ACC112 (cell line): ENCODE results near the gene VPS52.

Source experiments
- H2AFZ ChIP-seq: fragments of 200-600 bp; sonication (generic); one replicate; pipeline ENCODE4 v1.6.0; 2017; ENCODE audit warnings: antibody characterized with exemption, low read length; ENCODE audit not compliant: unreplicated experiment
- H3K27ac ChIP-seq: fragments of 200-600 bp; sonication (generic); 2 replicates; pipeline ENCODE4 v1.5.1; 2014; ENCODE audit warnings: low read depth, mild to moderate bottlenecking, antibody characterized with exemption, low read length, moderate library complexity
- H3K27me3 ChIP-seq: fragments of 200-600 bp; sonication (generic); 2 replicates; pipeline ENCODE4 v1.6.1; 2014; ENCODE audit warnings: mild to moderate bottlenecking, antibody characterized with exemption, low read length, moderate library complexity, mixed read lengths; ENCODE audit not compliant: insufficient read depth
- H3K36me3 ChIP-seq: fragments of 200-600 bp; sonication (generic); 2 replicates; pipeline ENCODE4 v1.6.1; 2016; ENCODE audit warnings: mild to moderate bottlenecking, antibody characterized with exemption, low read length, moderate library complexity, mixed read lengths; ENCODE audit not compliant: insufficient read depth
- H3K4me1 ChIP-seq: fragments of 200-600 bp; sonication (generic); one replicate; pipeline ENCODE4 v1.6.1; 2016; ENCODE audit warnings: low read length, mixed read lengths; ENCODE audit not compliant: insufficient read depth, unreplicated experiment, control insufficient read depth
- H3K4me3 ChIP-seq: fragments of 200-600 bp; sonication (generic); 2 replicates; pipeline ENCODE4 v1.5.1; 2014; ENCODE audit warnings: mild to moderate bottlenecking, low read depth, low read length
- H3K79me2 ChIP-seq: fragments of 200-600 bp; sonication (generic); one replicate; pipeline ENCODE4 v1.6.0; 2016; ENCODE audit warnings: low read length; ENCODE audit not compliant: control insufficient read depth, unreplicated experiment, insufficient read depth

Gene VPS52

GRCh38 chr6:33217246-33217645, 54.4 kb downstream of the VPS52 start:
- no peak overlapping the region for H3K27ac ChIP-seq
- H3K27me3 ChIP-seq, result peaks cover 13% of the 10 kb centered on the region
- H3K4me3 ChIP-seq, result no peak overlapping the region
- no peak overlapping the region for H2AFZ ChIP-seq
- H3K36me3 ChIP-seq, result no peaks in the 10 kb centered on the region
- no peaks in the 10 kb centered on the region for H3K79me2 ChIP-seq
- H3K4me1 ChIP-seq, result peaks cover 10% of the 10 kb centered on the region

DNA sequence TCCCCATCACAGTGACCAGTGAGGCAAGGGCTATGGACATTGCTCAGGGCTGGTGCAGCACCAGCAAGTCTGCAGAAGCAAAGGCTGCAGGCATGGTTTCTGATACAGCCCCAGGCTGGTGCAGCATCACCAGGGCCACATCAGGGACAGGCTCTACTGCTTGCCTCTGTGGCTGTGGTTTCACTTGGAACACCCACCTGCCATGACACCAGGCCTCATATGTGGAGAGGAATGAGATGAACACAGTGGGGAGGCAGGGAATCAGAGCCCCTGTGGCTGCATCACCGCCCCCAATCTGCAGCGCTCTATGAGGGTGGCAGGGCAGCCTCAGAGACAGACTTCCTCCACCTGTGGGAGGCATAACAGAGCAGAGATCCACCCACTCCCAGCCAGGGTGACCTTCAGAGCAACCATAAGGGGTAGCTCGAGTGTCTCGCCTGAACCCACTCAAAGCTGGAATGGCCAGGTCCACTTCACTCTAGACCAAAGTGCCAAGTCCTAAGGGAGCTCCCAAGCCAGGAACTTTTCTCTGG, 55.5 kb downstream of the VPS52 start:
- peaks cover 4% of the 10 kb centered on the region for H3K27me3 ChIP-seq

DNA sequence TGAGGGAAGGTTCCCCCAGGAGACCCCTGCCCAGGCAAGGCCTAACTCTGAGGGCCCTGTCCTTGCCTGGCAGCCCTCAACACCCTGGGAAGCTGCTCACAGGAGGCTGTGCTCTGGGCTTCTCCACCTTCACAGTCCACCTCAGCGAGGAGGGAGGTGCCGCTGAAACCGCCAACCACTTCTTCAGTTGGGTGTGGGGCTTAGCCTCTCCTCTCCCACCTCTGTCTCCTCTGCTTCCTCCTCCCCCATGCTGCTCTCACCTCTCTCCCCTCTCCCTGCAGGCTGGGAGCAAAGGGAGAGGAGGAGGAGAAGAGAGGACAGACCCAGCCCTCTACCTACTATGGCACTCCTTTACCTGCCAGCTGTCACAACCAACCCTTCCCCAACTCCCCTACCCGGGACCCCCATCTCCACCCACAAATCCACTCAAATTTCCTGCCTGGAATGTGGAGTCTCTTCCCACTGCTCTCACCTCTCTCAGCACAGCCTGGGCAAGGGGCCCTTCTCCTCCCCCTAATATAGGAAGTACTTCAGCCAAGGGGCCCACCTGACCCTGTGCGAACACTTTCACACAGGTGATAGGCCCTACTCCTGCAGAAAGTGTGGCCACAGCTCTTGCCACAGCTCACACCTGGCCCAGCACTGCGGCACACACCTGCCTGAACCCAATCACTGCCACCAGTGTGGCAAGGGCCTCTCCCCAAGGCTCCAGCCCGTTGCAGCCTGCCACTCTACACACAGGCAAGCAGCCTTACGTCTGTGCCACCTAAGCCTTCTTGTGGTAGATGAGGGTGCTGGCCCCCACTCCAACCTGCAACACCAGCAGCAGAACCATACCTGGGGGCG, 56.2 kb downstream of the VPS52 start:
- peaks cover 4% of the 10 kb centered on the region; the same call in 1 of the 2 replicates for H3K27me3 ChIP-seq
- no peak overlapping the region for H2AFZ ChIP-seq
- H3K4me1 ChIP-seq, result peaks cover 10% of the 10 kb centered on the region
- no peak overlapping the region for H3K4me3 ChIP-seq
- H3K36me3 ChIP-seq, result no peaks in the 10 kb centered on the region
- no peaks in the 10 kb centered on the region for H3K79me2 ChIP-seq
- no peak overlapping the region for H3K27ac ChIP-seq

More for the DNA sequence above, 55.5 kb downstream of the VPS52 start:
- no peak overlapping the region for H2AFZ ChIP-seq
- no peak overlapping the region for H3K4me3 ChIP-seq
- H3K36me3 ChIP-seq, result no peaks in the 10 kb centered on the region
- no peaks in the 10 kb centered on the region for H3K79me2 ChIP-seq
- no peak overlapping the region for H3K27ac ChIP-seq
- H3K4me1 ChIP-seq, result peaks cover 10% of the 10 kb centered on the region

- Histone ChIP-seq H3K27me3 (no peaks in the 10 kb centered on the region), H3K4me3 (peak overlapping the region; percentile 74), H2AFZ (peak overlapping the region; percentile 2), H3K4me1 (peaks cover 10% of the 10 kb centered on the region), H3K36me3 (no peaks in the 10 kb centered on the region), H3K27ac (no peak overlapping the region), H3K79me2 (no peaks in the 10 kb centered on the region)
These were observed 57.7 kb downstream of the VPS52 start for GRCh38 chr6:33213989-33214335.

DNA sequence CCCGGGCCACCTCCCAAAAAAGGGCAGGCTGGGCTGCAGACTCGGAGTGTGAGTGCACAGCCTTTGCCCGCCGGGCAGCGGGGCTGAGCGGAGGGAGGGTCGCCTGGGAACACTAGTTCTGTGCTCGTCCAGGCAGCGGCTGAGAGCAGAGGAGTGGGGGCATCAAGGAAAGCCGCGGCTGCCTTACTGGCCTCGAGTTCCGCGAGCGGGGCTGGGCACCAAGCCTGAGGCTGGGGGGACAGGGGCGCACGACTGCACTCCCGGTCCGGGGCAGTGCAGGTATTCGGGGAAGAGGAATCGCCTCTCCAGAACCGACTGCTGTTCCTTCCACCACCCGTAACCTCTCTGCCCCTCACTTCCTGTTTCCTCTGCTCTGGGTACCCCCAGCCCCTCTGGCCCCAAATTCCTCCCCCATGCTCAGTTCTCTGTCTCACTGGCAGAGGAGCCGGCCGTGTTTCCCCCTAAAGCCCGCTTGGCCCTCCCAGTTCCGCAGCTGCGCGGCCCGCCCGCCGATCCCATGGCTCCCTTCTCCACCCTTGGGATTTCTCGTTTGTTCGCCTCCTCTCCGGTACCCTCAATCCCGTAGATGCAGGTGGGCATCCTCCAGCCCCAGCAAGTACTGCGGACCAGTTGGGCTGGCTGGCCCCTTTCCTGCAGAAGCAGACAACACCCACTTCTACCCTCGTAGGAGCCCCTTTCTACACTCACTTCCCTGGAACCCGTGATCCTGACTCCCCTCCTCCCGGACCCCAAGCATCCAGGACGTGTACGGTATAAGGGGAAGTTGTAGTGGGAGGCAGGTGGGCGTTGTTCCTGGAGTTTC, 58.3 kb downstream of the VPS52 start:
- Histone ChIP-seq H3K4me3 (peak overlapping the region; percentile 74), H3K36me3 (no peaks in the 10 kb centered on the region), H3K27me3 (no peaks in the 10 kb centered on the region), H2AFZ (peak overlapping the region; percentile 2), H3K79me2 (no peaks in the 10 kb centered on the region), H3K4me1 (peaks cover 10% of the 10 kb centered on the region), H3K27ac (no peak overlapping the region)

GRCh38 chr6:33212857-33213165, 58.9 kb downstream of the VPS52 start:
- no peaks in the 10 kb centered on the region for H3K27me3 ChIP-seq
- H3K4me1 ChIP-seq, result peaks cover 10% of the 10 kb centered on the region
- no peaks in the 10 kb centered on the region for H3K79me2 ChIP-seq
- no peak overlapping the region for H3K27ac ChIP-seq
- peak overlapping the region; percentile 2 for H2AFZ ChIP-seq
- peak overlapping the region; percentile 74 for H3K4me3 ChIP-seq
- no peaks in the 10 kb centered on the region for H3K36me3 ChIP-seq

GRCh38 chr6:33211666-33212422, 59.8 kb downstream of the VPS52 start:
- Histone ChIP-seq H3K27ac (no peak overlapping the region), H2AFZ (no peak overlapping the region), H3K27me3 (no peaks in the 10 kb centered on the region), H3K4me3 (no peak overlapping the region), H3K4me1 (peaks cover 16% of the 10 kb centered on the region), H3K79me2 (no peaks in the 10 kb centered on the region), H3K36me3 (no peaks in the 10 kb centered on the region)

DNA sequence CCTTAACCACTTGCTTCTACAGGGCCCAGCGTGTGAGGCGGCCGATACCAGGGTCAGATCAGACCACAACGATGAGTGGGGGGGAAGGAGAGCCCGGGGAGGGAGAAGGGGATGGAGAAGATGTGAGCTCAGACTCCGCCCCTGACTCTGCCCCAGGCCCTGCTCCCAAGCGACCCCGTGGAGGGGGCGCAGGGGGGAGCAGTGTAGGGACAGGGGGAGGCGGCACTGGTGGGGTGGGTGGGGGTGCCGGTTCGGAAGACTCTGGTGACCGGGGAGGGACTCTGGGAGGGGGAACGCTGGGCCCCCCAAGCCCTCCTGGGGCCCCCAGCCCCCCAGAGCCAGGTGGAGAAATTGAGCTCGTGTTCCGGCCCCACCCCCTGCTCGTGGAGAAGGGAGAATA, 60.5 kb downstream of the VPS52 start:
- Histone ChIP-seq H3K79me2 (no peaks in the 10 kb centered on the region), H3K27me3 (no peaks in the 10 kb centered on the region), H3K27ac (no peak overlapping the region), H3K4me3 (no peak overlapping the region), H2AFZ (no peak overlapping the region), H3K4me1 (peaks cover 24% of the 10 kb centered on the region), H3K36me3 (no peaks in the 10 kb centered on the region)

GRCh38 chr6:33209856-33210255, 61.8 kb downstream of the VPS52 start:
- H3K4me1 ChIP-seq, result peaks cover 36% of the 10 kb centered on the region
- no peaks in the 10 kb centered on the region for H3K27me3 ChIP-seq
- H3K27ac ChIP-seq, result no peak overlapping the region

More at GRCh38 chr6:33209856-33210255, 61.8 kb downstream of the VPS52 start:
- Histone ChIP-seq H2AFZ (no peak overlapping the region), H3K36me3 (no peaks in the 10 kb centered on the region), H3K79me2 (no peaks in the 10 kb centered on the region), H3K4me3 (no peak overlapping the region; the same call in 1 of the 2 replicates)
